Measurements from ENCODE around the gene C1R. TPM values are rescaled to one million over a fixed set of nuclear protein-coding genes. Genes with fewer than 3 reads are reported as not detected.

C1R gene
- total and polyA plus RNA-seq, 11 donors = 42.6 to 343 (median 98.5) TPM

DNA sequence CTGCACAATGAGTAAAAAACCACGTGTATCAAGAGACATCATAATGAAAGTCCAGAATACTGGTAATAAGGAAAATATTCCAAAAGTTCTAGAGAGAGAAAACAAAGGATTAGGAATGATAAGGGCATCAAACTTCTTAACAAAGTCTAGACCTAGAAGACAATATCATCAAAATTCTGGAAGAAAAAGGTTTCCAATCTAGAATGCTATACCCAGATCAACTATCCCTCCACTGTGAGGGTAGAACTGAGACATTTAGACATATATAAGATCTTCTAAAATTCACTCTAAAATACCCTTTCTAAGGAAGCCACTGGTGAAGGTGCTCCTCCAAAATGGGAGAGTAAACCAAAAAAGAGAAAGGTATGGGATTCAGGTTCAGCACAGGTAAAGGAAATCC, 13.8 kb upstream of the C1R start:
- Histone ChIP-seq H3K4me3 (no peak overlapping the region), H3K4me1 (peaks cover 0 to 28% (median 8%) of the 10 kb centered on the region in 12 donors), H3K36me3 (peaks cover 0 to 20% (median 0%) of the 10 kb centered on the region in 9 donors), H3K9me3 (peaks cover 0 to 12% (median 5%) of the 10 kb centered on the region in 12 donors), H3K27me3 (no peaks in the 10 kb centered on the region), H3K27ac (no peak overlapping the region)
- ATAC-seq = no peak
- intact Hi-C loops (cut with DNase I) = loop anchor here in 6 of 10 donors (5.0 to 10.0 kb wide), 4 partner anchors 44 to 164 kb away; partner anchors contain the start of genes C1S (in 4 of the 6), C12orf57 (in 2 of the 6), RNU7-1 (in 2 of the 6) and LPCAT3 (in 1 of the 6)
- 82 to 92% (median 87%) methylated on average over 1 of the region's 1 CpG for WGBS, 4 donors
- DNase-seq = no peak
- TF ChIP-seq POLR2A (IDR thresholded peaks at IDR 0.05) (no peak), CTCF (IDR thresholded peaks at IDR 0.05) (no peak)

- H3K36me3 ChIP-seq = peaks cover 0 to 38% (median 7%) of the 10 kb centered on the region in 9 donors
- 92 to 94% (median 93%) methylated on average over 14 of the region's 14 CpGs for WGBS, 4 donors
- H3K27ac ChIP-seq = no peak overlapping the region
- H3K4me1 ChIP-seq = peaks cover 0 to 26% (median 4%) of the 10 kb centered on the region in 12 donors
- H3K27me3 ChIP-seq = no peaks in the 10 kb centered on the region
- intact Hi-C loops (cut with DNase I) = loop anchor here in 1 of 10 donors (10.0 kb wide), 1 partner anchor 159 kb away; the partner anchor contains the start of genes C12orf57 and RNU7-1
- H3K9me3 ChIP-seq = peaks cover 0 to 12% (median 5%) of the 10 kb centered on the region in 12 donors
- no peak overlapping the region for H3K4me3 ChIP-seq
- no peak for TF ChIP-seq POLR2A (IDR thresholded peaks at IDR 0.05)
- no peak for TF ChIP-seq CTCF (IDR thresholded peaks at IDR 0.05)
- ATAC-seq (no peak), DNase-seq (no peak)
Measured at GRCh38 chr12:7103837-7104584, 11.8 kb upstream of the C1R start.

- WGBS, 4 donors = 80 to 90% (median 82%) methylated on average over 3 of the region's 3 CpGs
- Histone ChIP-seq H3K9me3 (peaks cover 0 to 12% (median 5%) of the 10 kb centered on the region in 12 donors), H3K4me1 (peaks cover 0 to 20% (median 0%) of the 10 kb centered on the region in 12 donors), H3K27ac (no peak overlapping the region), H3K36me3 (peaks cover 0 to 50% (median 7%) of the 10 kb centered on the region in 9 donors), H3K4me3 (no peak overlapping the region), H3K27me3 (no peaks in the 10 kb centered on the region)
- intact Hi-C loops (cut with DNase I) = loop anchor here in 1 of 10 donors (10.0 kb wide), 1 partner anchor 158 kb away; the partner anchor contains the start of genes C12orf57 and RNU7-1
- ATAC-seq (no peak), DNase-seq (no peak)
- TF ChIP-seq CTCF (IDR thresholded peaks at IDR 0.05) = no peak
- TF ChIP-seq POLR2A (IDR thresholded peaks at IDR 0.05) = no peak
Measured at GRCh38 chr12:7102582-7102981, 10.3 kb upstream of the C1R start.

GRCh38 chr12:7101694-7102131, 9.5 kb upstream of the C1R start:
- TF ChIP-seq POLR2A (IDR thresholded peaks at IDR 0.05) (no peak), CTCF (IDR thresholded peaks at IDR 0.05) (peak in 1 of 12 donors; percentile 3)
- Histone ChIP-seq H3K4me3 (no peak overlapping the region), H3K9me3 (peaks cover 0 to 12% (median 5%) of the 10 kb centered on the region in 12 donors), H3K27ac (peak overlapping the region in 4 of 12 donors; percentile 23 to 43 (median 26)), H3K36me3 (peaks cover 0 to 50% (median 7%) of the 10 kb centered on the region in 9 donors), H3K27me3 (no peaks in the 10 kb centered on the region), H3K4me1 (peaks cover 0 to 12% (median 0%) of the 10 kb centered on the region in 12 donors)
- ATAC-seq = peak in 3 of 4 donors; percentile 28 to 66 (median 35)
- WGBS, 4 donors = 73 to 78% (median 76%) methylated on average over 10 of the region's 10 CpGs
- intact Hi-C loops (cut with DNase I) = loop anchor here in 1 of 10 donors (10.0 kb wide), 1 partner anchor 157 kb away; the partner anchor contains the start of genes C12orf57 and RNU7-1
- peak in 1 of 5 donors; percentile 38 for DNase-seq

Measured in heart left ventricle (tissue), 16 donors.